SU-DHL-6 (cell line): Measurements from ENCODE around the gene CEP70.

ENCODE experiments used
- H2AFZ ChIP-seq: fragments of 200-600 bp; sonication (generic); 2 replicates; pipeline ENCODE4 v1.6.1; 2014; ENCODE audit warnings: low read depth, mild to moderate bottlenecking, moderate library complexity, mixed read lengths, antibody characterized with exemption, low read length; ENCODE audit not compliant: severe bottlenecking
- H3F3A ChIP-seq: fragments of 200-600 bp; shearing (Covaris generic); 2 replicates; pipeline ENCODE4 v1.6.0; 2016; ENCODE audit warnings: antibody characterized with exemption, mild to moderate bottlenecking; ENCODE audit not compliant: insufficient read depth
- H3K27ac ChIP-seq: fragments of 200-600 bp; sonication (generic); 2 replicates; pipeline ENCODE4 v1.5.1; 2016; ENCODE audit warnings: low read depth, mild to moderate bottlenecking, low read length, moderate library complexity, mixed read lengths
- H3K27me3 ChIP-seq: fragments of 200-600 bp; sonication (generic), shearing (Covaris generic); 2 replicates; pipeline ENCODE4 v1.6.0; 2014; ENCODE audit warnings: mild to moderate bottlenecking, low read length
- H3K36me3 ChIP-seq: fragments of 200-600 bp; sonication (generic); 2 replicates; pipeline ENCODE4 v1.6.1; 2014; ENCODE audit warnings: mild to moderate bottlenecking, low read length, mixed read lengths
- H3K4me2 ChIP-seq: fragments of 300-600, 200-600 bp; shearing (Covaris generic), sonication (generic); 2 replicates; pipeline ENCODE4 v1.6.0; 2014; ENCODE audit warnings: low read length, low read depth, mild to moderate bottlenecking; ENCODE audit not compliant: poor library complexity, severe bottlenecking
- H3K4me3 ChIP-seq: fragments of 200-600 bp; sonication (generic); 2 replicates; pipeline ENCODE4 v1.5.1; 2014; ENCODE audit warnings: antibody characterized with exemption, low read length, mild to moderate bottlenecking, mixed read lengths; ENCODE audit not compliant: insufficient read depth, poor library complexity, severe bottlenecking
- H3K79me2 ChIP-seq: fragments of 200-600 bp; sonication (generic); 2 replicates; pipeline ENCODE4 v1.6.1; 2014; ENCODE audit warnings: mild to moderate bottlenecking, low read length, moderate library complexity; ENCODE audit not compliant: insufficient read depth
- H3K9ac ChIP-seq: fragments of 200-600 bp; sonication (generic); 2 replicates; pipeline ENCODE4 v1.7.0; 2014; ENCODE audit warnings: mild to moderate bottlenecking, low read length
- H3K9me2 ChIP-seq: fragments of 200-600 bp; sonication (generic); replicated peaks from 2 replicates; pipeline ENCODE4 v1.6.1; 2014; ENCODE audit warnings: low read length; ENCODE audit not compliant: insufficient read depth
- H3K9me3 ChIP-seq: fragments of 200-600 bp; sonication (generic); 2 replicates; pipeline ENCODE4 v1.6.1; 2014; ENCODE audit warnings: low read length, mixed read lengths; ENCODE audit not compliant: insufficient read depth
- H4K20me1 ChIP-seq: fragments of 200-600 bp; sonication (generic); 2 replicates; pipeline ENCODE4 v1.6.1; 2014; ENCODE audit warnings: low read depth, mild to moderate bottlenecking, antibody characterized with exemption, low read length, moderate library complexity, mixed read lengths
- EZH2phosphoT487 ChIP-seq: fragments of 200-600 bp; sonication (generic), shearing (Covaris generic); conservative IDR thresholded peaks from 2 replicates; pipeline ENCODE4 v1.6.1; 2018; ENCODE audit warnings: mild to moderate bottlenecking, antibody characterized with exemption, low read length, moderate library complexity, mixed read lengths
- TF ChIP-seq, protein P1 (sequence below): fragments of 200-600 bp; sonication (generic); IDR thresholded peaks from one replicate; pipeline ENCODE4 v1.5.1; 2017; ENCODE audit warnings: antibody characterized with exemption, mild to moderate bottlenecking, low read length, moderate library complexity; ENCODE audit not compliant: insufficient read depth, poor library complexity, severe bottlenecking

The CEP70 gene, protein sequence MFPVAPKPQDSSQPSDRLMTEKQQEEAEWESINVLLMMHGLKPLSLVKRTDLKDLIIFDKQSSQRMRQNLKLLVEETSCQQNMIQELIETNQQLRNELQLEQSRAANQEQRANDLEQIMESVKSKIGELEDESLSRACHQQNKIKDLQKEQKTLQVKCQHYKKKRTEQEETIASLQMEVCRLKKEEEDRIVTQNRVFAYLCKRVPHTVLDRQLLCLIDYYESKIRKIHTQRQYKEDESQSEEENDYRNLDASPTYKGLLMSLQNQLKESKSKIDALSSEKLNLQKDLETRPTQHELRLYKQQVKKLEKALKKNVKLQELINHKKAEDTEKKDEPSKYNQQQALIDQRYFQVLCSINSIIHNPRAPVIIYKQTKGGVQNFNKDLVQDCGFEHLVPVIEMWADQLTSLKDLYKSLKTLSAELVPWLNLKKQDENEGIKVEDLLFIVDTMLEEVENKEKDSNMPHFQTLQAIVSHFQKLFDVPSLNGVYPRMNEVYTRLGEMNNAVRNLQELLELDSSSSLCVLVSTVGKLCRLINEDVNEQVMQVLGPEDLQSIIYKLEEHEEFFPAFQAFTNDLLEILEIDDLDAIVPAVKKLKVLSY

DNA sequence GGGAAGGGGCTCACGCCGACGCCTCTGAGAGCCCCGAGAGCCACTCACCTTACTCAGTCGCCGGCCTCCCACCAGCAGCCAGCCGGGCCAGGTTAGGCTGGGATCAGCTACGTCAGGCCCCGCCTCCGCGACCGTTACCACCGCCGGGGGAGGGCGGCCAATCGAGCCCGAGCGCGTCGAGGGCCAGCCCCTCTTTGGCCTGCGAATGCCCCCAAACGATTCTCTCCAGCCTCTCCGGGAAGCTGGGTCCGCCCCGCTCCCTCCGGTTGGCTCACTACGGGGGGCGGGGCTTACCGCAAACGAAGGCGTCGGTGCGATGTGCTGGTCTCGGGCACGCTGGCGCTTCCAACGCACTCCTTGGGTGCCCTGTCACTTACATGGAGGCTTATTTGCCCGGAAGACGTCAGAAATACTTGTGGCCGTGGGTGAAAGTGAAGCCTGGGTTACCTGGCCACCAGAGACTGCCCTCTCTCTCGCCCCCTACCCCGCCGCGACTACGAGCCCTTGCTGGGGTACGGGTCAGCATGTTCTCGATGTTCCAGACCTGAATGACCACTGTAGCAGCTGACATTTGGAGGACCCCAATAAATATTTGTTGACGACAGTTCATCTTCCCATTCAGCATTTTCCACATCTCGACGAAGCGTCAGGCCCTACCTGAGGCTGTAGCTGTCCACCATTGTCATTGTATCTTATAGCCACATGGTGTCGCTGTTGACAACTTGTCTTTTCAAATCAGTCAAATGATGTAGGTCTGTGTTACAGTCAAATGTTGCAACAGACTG is at the start of gene CEP70:
CEP70 (minus strand) TSS at position 111 of the 785 bp plus-strand sequence. CDS start 21,333 bp downstream, outside the sequence.
- H3K9ac ChIP-seq: peak within 1 kb of the TSS; percentile 21; the same call in 1 of the 2 replicates
- peak within 1 kb of the TSS; percentile 54 for H3K4me2 ChIP-seq
- TF ChIP-seq, protein P1, sequence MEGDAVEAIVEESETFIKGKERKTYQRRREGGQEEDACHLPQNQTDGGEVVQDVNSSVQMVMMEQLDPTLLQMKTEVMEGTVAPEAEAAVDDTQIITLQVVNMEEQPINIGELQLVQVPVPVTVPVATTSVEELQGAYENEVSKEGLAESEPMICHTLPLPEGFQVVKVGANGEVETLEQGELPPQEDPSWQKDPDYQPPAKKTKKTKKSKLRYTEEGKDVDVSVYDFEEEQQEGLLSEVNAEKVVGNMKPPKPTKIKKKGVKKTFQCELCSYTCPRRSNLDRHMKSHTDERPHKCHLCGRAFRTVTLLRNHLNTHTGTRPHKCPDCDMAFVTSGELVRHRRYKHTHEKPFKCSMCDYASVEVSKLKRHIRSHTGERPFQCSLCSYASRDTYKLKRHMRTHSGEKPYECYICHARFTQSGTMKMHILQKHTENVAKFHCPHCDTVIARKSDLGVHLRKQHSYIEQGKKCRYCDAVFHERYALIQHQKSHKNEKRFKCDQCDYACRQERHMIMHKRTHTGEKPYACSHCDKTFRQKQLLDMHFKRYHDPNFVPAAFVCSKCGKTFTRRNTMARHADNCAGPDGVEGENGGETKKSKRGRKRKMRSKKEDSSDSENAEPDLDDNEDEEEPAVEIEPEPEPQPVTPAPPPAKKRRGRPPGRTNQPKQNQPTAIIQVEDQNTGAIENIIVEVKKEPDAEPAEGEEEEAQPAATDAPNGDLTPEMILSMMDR: peak; percentile 63
- TF ChIP-seq EZH2phosphoT487: no peak

DNA sequence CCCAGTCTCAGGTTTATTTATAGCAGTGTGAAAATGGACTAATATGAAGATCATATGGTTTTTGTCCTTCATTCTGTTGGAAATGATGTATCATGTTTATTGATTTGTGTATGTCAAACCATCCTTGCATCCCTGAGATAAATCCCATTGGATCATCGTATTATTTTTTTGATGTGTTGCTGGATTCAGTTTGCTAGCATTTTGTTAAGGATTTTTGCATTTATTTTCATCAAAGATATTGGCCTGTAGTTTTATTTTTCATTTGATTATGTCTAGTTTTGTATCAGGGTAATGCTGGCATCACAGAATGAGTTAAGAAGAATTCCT is 48.8 kb upstream of the CEP70 start:
- H3K79me2 ChIP-seq: no peaks in the 10 kb centered on the region
- H3F3A ChIP-seq: no peaks in the 10 kb centered on the region
- no peaks in the 10 kb centered on the region for H3K9me3 ChIP-seq
- TF ChIP-seq, protein P1: no peak
- no peak for TF ChIP-seq EZH2phosphoT487
- H3K27me3 ChIP-seq: no peaks in the 10 kb centered on the region
- H2AFZ ChIP-seq: no peak overlapping the region
- H3K36me3 ChIP-seq: no peaks in the 10 kb centered on the region
- no peak overlapping the region for H3K9ac ChIP-seq
- no peak overlapping the region for H3K4me3 ChIP-seq
- H3K9me2 ChIP-seq: no peaks in the 10 kb centered on the region
- H3K27ac ChIP-seq: no peak overlapping the region
- no peak overlapping the region for H3K4me2 ChIP-seq
- no peaks in the 10 kb centered on the region for H4K20me1 ChIP-seq

More for the DNA sequence above, at the start of gene CEP70:
- H3K9me2 ChIP-seq: no peaks in the 10 kb centered on the region
- H3F3A ChIP-seq: no peaks in the 10 kb centered on the region
- peak within 1 kb of the TSS; percentile 38 for H3K4me3 ChIP-seq
- no peaks in the 10 kb centered on the region for H3K79me2 ChIP-seq
- no peak within 1 kb of the TSS for H3K27ac ChIP-seq
- H3K27me3 ChIP-seq: no peaks in the 10 kb centered on the region
- H4K20me1 ChIP-seq: no peaks in the 10 kb centered on the region
- H3K9me3 ChIP-seq: no peaks in the 10 kb centered on the region
- H3K36me3 ChIP-seq: no peaks in the 10 kb centered on the region
- peak within 1 kb of the TSS; percentile 77 for H2AFZ ChIP-seq

DNA sequence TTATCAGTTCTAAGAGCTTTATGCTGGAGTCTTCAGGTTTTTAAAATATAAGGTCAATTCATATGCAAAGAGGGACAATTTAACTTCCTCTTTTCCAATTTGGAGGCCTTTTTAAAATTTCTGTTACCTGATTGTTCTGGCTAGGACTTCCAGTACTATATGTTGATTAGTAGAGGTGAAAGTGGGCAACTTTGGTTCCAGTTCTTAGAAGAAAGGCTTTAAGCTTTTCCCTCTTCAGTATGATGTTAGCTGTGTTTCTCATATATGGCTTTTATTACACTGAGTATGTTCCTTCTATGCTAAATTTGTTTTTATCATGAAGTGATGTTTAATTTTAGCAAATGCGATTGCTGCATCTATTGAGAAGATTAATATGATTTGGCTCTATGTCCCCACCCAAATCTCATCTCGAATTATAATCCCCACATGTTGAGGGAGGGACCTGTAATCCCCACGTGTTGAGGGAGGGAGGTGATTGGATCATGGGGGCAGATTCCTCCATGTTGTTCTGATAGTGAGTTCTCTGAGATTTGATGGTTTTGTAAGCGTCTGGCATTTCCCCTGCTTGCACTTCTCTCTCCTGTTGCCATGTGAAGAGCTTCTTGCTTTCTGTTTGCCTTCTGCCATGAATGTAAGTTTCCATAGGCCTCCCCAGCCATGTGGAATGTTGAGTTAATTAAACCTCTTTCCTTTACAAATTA is 48.3 kb upstream of the CEP70 start:
- H3K79me2 ChIP-seq: no peaks in the 10 kb centered on the region
- H3K9me3 ChIP-seq: no peaks in the 10 kb centered on the region
- TF ChIP-seq EZH2phosphoT487: no peak
- TF ChIP-seq, protein P1: no peak
- H3K4me3 ChIP-seq: no peak overlapping the region
- no peaks in the 10 kb centered on the region for H3K36me3 ChIP-seq
- no peaks in the 10 kb centered on the region for H3K27me3 ChIP-seq
- H2AFZ ChIP-seq: no peak overlapping the region
- no peaks in the 10 kb centered on the region for H3K9me2 ChIP-seq
- H3K9ac ChIP-seq: no peak overlapping the region
- no peak overlapping the region for H3K4me2 ChIP-seq
- no peak overlapping the region for H3K27ac ChIP-seq
- no peaks in the 10 kb centered on the region for H4K20me1 ChIP-seq
- no peaks in the 10 kb centered on the region for H3F3A ChIP-seq
